Lower lobe of right lung (tissue), 2 donors: ENCODE results near the gene DHCR24. TPM values are rescaled to one million over a fixed set of nuclear protein-coding genes. Genes with fewer than 3 reads are reported as not detected.
A peak's percentile ranks its signal among the peaks of the same experiment; 100 is the strongest.

Source experiments
- ATAC-seq, 2 donors: fragments of 200-7000 bp; cut with Tn5 transposase; one replicate each; pipeline ENCODE4 v1.9.1; 2020 to 2022; ENCODE audit warnings: mild to moderate bottlenecking in 2 of 2, moderate library complexity in 2 of 2
- DNase-seq: peaks from one replicate; pipeline ENCODE4 v3.0.0-alpha.2; 2020
- H3K27ac ChIP-seq: fragments of 200-600 bp; one replicate; pipeline ENCODE4 v1.8.0; 2022
- H3K27me3 ChIP-seq: fragments of 200-600 bp; one replicate; pipeline ENCODE4 v1.8.0; 2022; ENCODE audit warnings: low read depth
- H3K36me3 ChIP-seq: fragments of 200-600 bp; one replicate; pipeline ENCODE4 v1.8.0; 2022; ENCODE audit warnings: mild to moderate bottlenecking
- H3K4me1 ChIP-seq: fragments of 200-600 bp; one replicate; pipeline ENCODE4 v1.8.0; 2022
- H3K4me3 ChIP-seq: fragments of 200-600 bp; one replicate; pipeline ENCODE4 v1.8.0; 2022; ENCODE audit warnings: mild to moderate bottlenecking
- H3K9me3 ChIP-seq: fragments of 200-600 bp; one replicate; pipeline ENCODE4 v1.8.0; 2022
- intact Hi-C: fragments of 100-400 bp; cut with DNase I; formaldehyde crosslinking; loops from one replicate; pipeline ENCODE4 v1.11.0; 2022
- total RNA-seq: library from RNA; stranded (reverse); fragmentation: NEBNext Ultra II Directional; extraction: Animal tissue kit (Norgen Biotek cat#: 25700); gene quantifications from one replicate; pipeline ENCODE4 v1.2.1, GENCODE V29; 2021
- TF ChIP-seq, protein P1 (sequence below): fragments of 200-600 bp; IDR thresholded peaks from one replicate; pipeline ENCODE4 v1.8.0; 2022; ENCODE audit warnings: antibody characterized with exemption, mild to moderate bottlenecking
- donor health status: DM: no; HTN: yes; CAD: no; lungs with severe emphysema.

The DHCR24 gene
- total RNA-seq, 1 donor from 2014 or later: 674 TPM

GRCh38 chr1:54807756-54808155 is 79.2 kb downstream of the DHCR24 start:
- intact Hi-C loops: no loop called here
- Histone ChIP-seq H3K27me3 (no peaks in the 10 kb centered on the region), H3K36me3 (no peaks in the 10 kb centered on the region), H3K9me3 (no peaks in the 10 kb centered on the region), H3K4me1 (no peaks in the 10 kb centered on the region), H3K27ac (no peak overlapping the region), H3K4me3 (no peak overlapping the region)
- TF ChIP-seq, protein P1, sequence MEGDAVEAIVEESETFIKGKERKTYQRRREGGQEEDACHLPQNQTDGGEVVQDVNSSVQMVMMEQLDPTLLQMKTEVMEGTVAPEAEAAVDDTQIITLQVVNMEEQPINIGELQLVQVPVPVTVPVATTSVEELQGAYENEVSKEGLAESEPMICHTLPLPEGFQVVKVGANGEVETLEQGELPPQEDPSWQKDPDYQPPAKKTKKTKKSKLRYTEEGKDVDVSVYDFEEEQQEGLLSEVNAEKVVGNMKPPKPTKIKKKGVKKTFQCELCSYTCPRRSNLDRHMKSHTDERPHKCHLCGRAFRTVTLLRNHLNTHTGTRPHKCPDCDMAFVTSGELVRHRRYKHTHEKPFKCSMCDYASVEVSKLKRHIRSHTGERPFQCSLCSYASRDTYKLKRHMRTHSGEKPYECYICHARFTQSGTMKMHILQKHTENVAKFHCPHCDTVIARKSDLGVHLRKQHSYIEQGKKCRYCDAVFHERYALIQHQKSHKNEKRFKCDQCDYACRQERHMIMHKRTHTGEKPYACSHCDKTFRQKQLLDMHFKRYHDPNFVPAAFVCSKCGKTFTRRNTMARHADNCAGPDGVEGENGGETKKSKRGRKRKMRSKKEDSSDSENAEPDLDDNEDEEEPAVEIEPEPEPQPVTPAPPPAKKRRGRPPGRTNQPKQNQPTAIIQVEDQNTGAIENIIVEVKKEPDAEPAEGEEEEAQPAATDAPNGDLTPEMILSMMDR: no peak
- DNase-seq (no peak), ATAC-seq (no peak)

DNA sequence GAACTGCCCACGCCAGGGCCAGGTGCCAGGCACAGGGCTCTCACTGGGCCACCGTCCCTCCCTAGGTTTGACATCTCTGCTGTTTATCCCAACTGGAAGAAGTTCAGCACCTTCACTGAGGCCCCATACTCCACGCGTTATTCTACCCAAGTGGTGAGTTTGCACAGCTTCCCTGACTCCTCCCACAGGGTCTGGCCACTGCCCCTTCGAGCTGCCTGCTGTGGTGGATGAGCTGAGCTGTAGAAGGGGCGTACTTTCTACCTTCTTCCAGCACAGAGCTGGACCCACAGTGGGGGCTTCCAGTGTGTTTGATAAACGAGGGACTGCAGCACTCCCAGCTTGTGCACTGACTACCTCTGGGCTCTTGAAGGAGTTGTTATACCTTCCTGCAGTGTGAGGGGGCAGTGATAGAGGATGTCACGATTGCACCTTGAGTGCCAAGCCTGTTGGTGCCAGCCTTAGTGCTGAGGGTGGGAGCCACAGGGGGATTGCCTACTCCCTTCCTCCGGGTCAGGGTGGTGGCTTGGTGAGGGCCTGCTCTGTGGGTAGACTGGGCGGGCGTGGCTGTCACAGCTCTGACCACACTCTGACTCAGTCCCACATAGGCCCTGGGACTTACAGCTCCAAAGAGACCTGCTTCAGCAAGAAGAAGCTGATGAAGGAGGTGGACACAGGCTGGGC is 79.9 kb downstream of the DHCR24 start:
- no peak for DNase-seq
- no peaks in the 10 kb centered on the region for H3K27me3 ChIP-seq
- no peaks in the 10 kb centered on the region for H3K36me3 ChIP-seq
- no peaks in the 10 kb centered on the region for H3K4me1 ChIP-seq
- TF ChIP-seq, protein P1: no peak
- H3K4me3 ChIP-seq: no peak overlapping the region
- no peak overlapping the region for H3K27ac ChIP-seq
- no peaks in the 10 kb centered on the region for H3K9me3 ChIP-seq
- ATAC-seq: peak; percentile 28 to 33
- intact Hi-C loops: no loop called here

DNA sequence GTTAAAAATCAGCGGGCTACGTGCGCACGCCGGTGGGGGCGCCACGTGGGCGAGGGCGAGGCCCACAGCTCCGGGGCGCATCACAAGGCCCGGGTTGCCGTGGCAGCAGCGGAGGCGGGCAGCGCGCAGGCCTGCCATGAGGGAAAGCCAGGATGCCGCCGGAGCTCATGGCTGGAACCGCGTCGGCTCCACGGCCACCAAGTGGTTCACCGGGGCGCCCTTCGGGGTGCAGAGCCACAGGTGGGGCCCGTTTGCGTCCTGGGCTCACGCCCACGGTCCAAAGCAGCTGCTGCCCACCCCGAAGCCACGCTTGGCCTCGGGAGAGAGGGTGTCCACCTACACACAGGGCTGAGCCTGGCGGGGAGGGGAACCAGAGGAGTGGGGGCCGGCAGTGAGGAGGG is 81.0 kb downstream of the DHCR24 start:
- Histone ChIP-seq H3K27me3 (peaks cover 6% of the 10 kb centered on the region), H3K36me3 (no peaks in the 10 kb centered on the region), H3K4me3 (no peak overlapping the region), H3K4me1 (peaks cover 10% of the 10 kb centered on the region), H3K27ac (no peak overlapping the region), H3K9me3 (no peaks in the 10 kb centered on the region)
- DNase-seq (no peak), ATAC-seq (no peak)
- TF ChIP-seq, protein P1: no peak
- intact Hi-C loops: no loop called here

DNA sequence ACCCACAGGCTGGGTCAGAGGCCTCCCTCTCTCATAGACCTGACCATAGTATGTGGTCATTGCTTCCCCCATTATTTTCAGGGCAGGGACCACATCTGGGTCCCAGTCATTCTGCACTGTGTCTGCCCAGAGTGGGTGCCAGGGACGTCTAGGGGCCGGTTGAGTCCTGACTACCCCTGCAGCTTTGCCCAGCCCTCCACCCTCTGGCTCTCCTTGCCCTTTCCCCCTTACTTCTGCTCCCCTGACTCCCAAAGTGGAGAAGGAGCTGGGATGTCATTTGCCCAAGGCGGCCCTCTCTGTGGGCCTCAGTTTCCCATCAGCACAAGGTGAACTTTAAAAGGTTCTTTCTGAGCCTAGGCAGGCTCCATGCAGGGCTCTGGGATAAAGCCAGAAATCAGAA is 81.5 kb downstream of the DHCR24 start:
- Histone ChIP-seq H3K4me3 (no peak overlapping the region), H3K27ac (no peak overlapping the region), H3K27me3 (peaks cover 11% of the 10 kb centered on the region), H3K9me3 (no peaks in the 10 kb centered on the region), H3K4me1 (peaks cover 14% of the 10 kb centered on the region), H3K36me3 (no peaks in the 10 kb centered on the region)
- DNase-seq (no peak), ATAC-seq (no peak)
- TF ChIP-seq, protein P1: no peak
- intact Hi-C loops: no loop called here

DNA sequence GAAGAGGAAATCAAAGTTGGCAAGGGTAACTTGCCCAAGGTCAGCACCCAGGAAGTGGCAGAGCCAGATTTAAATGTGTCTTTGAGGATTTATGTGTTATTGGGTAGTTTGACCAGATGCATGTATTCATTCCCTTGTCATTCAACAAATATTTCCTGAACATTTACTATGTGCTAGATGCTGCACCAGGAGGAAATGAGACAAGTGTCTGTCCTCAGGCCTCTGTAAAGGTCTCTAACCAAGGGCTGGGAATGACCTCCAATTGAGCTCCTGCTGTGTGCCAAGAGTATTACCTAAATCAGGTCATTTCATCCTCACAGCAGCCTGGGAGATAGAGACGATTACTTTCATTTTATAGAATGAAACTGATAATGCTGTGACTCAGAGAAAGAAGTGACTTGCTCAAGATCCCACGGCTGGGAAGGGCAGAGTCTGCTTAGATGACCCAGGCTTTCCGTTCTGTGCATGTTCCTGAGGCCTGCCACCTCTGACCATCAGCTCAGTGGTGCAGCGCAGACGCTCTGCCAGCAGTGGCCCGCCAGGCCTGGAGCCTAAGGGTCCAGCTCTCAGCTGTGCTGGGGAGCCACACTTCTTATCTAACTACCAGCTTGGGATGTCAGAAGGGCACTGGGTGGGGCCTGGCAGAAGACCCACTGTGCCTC is 82.4 kb downstream of the DHCR24 start:
- TF ChIP-seq, protein P1: no peak
- no peaks in the 10 kb centered on the region for H3K36me3 ChIP-seq
- H3K27me3 ChIP-seq: peaks cover 15% of the 10 kb centered on the region
- DNase-seq (no peak), ATAC-seq (no peak)
- H3K9me3 ChIP-seq: no peaks in the 10 kb centered on the region
- peaks cover 22% of the 10 kb centered on the region for H3K4me1 ChIP-seq
- H3K27ac ChIP-seq: no peak overlapping the region
- no peak overlapping the region for H3K4me3 ChIP-seq
- intact Hi-C loops: no loop called here
